OCI-LY7 (cell line): ENCODE data around the gene IGF1. TPM values are rescaled to one million over a fixed set of nuclear protein-coding genes. Genes with fewer than 3 reads are reported as not detected.

Source experiments
- BruUV-seq: library from RNA; stranded (reverse); fragments of 400-500 nt; replicated peaks from 2 replicates; lab custom pipeline; 2021; lab: Mats Ljungman, UMichigan
- CTCF ChIA-PET: fragments of 300-600 bp; sonication (Branson Sonifier 250); formaldehyde crosslinking; loops from one replicate; lab custom pipeline; 2022; ENCODE audit warnings: antibody characterized with exemption; ENCODE audit not compliant: unreplicated experiment; lab: Charles Lee
- POLR2A ChIA-PET: fragments of 300-600 bp; sonication (Branson Sonifier 250); formaldehyde crosslinking; loops from one replicate; lab custom pipeline; 2022; ENCODE audit warnings: antibody characterized with exemption; lab: Charles Lee
- DNase-seq: peaks from one replicate; pipeline ENCODE4 v3.0.0-alpha.2; 2015; ENCODE audit warnings: low spot score
- H2AFZ ChIP-seq: fragments of 200-600 bp; sonication (generic), shearing (Covaris generic); 2 replicates; pipeline ENCODE4 v1.6.1; 2014; ENCODE audit warnings: mild to moderate bottlenecking, antibody characterized with exemption, low read length, moderate library complexity
- H3K27ac ChIP-seq: fragments of 200-600 bp; sonication (generic); 2 replicates; pipeline ENCODE4 v1.5.1; 2014; ENCODE audit warnings: mixed run types, low read depth, mild to moderate bottlenecking, moderate library complexity, low read length, inconsistent platforms; ENCODE audit not compliant: poor library complexity, severe bottlenecking
- H3K36me3 ChIP-seq: fragments of 200-600 bp; sonication (generic); 2 replicates; pipeline ENCODE4 v1.6.1; 2014; ENCODE audit warnings: mild to moderate bottlenecking, antibody characterized with exemption, low read length, moderate library complexity, mixed read lengths; ENCODE audit not compliant: insufficient read depth
- H3K4me1 ChIP-seq: fragments of 200-600 bp; sonication (generic); 2 replicates; pipeline ENCODE4 v1.5.1; 2014; ENCODE audit warnings: mild to moderate bottlenecking, low read length; ENCODE audit not compliant: insufficient read depth, poor library complexity, severe bottlenecking
- H3K4me2 ChIP-seq: fragments of 200-600 bp; sonication (generic); 2 replicates; pipeline ENCODE4 v1.6.1; 2014; ENCODE audit warnings: mild to moderate bottlenecking, low read length
- H3K4me3 ChIP-seq: fragments of 200-600 bp; sonication (generic); 2 replicates; pipeline ENCODE4 v1.5.1; 2014; ENCODE audit warnings: mild to moderate bottlenecking, low read depth, low read length; ENCODE audit not compliant: poor library complexity, severe bottlenecking
- H3K79me2 ChIP-seq: fragments of 200-600 bp; sonication (generic); 2 replicates; pipeline ENCODE4 v1.6.1; 2016; ENCODE audit warnings: low read depth, mild to moderate bottlenecking, low read length, moderate library complexity, mixed read lengths; ENCODE audit not compliant: insufficient read depth
- H3K9me2 ChIP-seq: fragments of 200-600 bp; sonication (generic); 2 replicates; pipeline ENCODE4 v1.6.1; 2016; ENCODE audit warnings: mild to moderate bottlenecking, low read length, mixed read lengths; ENCODE audit not compliant: insufficient read depth
- H3K9me3 ChIP-seq: fragments of 200-600 bp; sonication (generic); 2 replicates; pipeline ENCODE4 v1.6.1; 2014; ENCODE audit warnings: mild to moderate bottlenecking, mixed run types, low read length, mixed read lengths
- H4K20me1 ChIP-seq: fragments of 200-600 bp; sonication (generic); 2 replicates; pipeline ENCODE4 v1.6.1; 2014; ENCODE audit warnings: mild to moderate bottlenecking, antibody characterized with exemption, low read length, moderate library complexity, mixed read lengths; ENCODE audit not compliant: insufficient read depth
- EZH2phosphoT487 ChIP-seq: fragments of 200-600 bp; sonication (generic); IDR thresholded peaks from 2 replicates; pipeline ENCODE4 v1.6.1; 2018; ENCODE audit warnings: low read depth, borderline replicate concordance, mild to moderate bottlenecking, mixed run types, antibody characterized with exemption, low read length, moderate library complexity, mixed read lengths
- intact Hi-C: fragments of 100-400 bp; cut with micrococcal nuclease; formaldehyde crosslinking; loops from one replicate; pipeline ENCODE4 v1.10.0; 2022; ENCODE audit not compliant: unreplicated experiment
- total RNA-seq, 2 experiments: library from RNA; depleted of rRNA in 1 of 2; stranded (reverse); fragments of >200 nt in 1 of 2; shearing (Covaris generic) in 1 of 2; gene quantifications; 2 replicates each; pipeline ENCODE4 v1.2.3, GENCODE V29; 2014 to 2022
- TF ChIP-seq, protein P1 (sequence below): fragments of 200-600 bp; sonication (generic); conservative IDR thresholded peaks from 2 replicates; pipeline ENCODE4 v1.5.1; 2014; ENCODE audit warnings: mild to moderate bottlenecking, antibody characterized with exemption, low read length, moderate library complexity, mixed read lengths

IGF1 gene
- total RNA-seq, 2 experiments from 2014 or later, result not detected

DNA sequence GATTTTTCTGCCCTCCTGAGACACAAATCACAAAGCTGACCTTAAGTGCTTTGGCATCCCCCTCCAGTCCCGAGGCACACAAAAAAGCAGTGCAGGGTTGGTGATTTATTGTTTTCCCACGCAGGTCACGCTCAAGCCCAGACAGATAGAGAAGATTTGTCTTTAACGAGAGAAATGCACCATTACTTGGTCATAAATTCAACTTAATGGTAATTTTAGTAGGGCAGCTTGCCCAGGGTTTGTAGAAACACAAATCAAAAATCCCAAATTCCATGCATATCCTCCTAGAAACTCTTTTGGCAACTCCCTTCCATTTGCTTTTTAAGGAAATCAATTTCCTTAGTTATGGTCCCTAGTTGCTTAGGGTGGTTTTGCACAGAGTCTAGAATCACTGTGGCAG is 132.6 kb downstream of the IGF1 start:
- Histone ChIP-seq H3K9me3 (no peaks in the 10 kb centered on the region), H4K20me1 (no peaks in the 10 kb centered on the region), H3K27ac (no peak overlapping the region), H3K4me1 (no peaks in the 10 kb centered on the region), H2AFZ (no peak overlapping the region), H3K36me3 (no peaks in the 10 kb centered on the region), H3K4me3 (no peak overlapping the region), H3K79me2 (no peaks in the 10 kb centered on the region), H3K4me2 (no peak overlapping the region), H3K9me2 (no peaks in the 10 kb centered on the region)
- ChIA-PET POLR2A (no interaction called here), CTCF (no interaction called here)
- TF ChIP-seq EZH2phosphoT487, result no peak
- TF ChIP-seq, protein P1, sequence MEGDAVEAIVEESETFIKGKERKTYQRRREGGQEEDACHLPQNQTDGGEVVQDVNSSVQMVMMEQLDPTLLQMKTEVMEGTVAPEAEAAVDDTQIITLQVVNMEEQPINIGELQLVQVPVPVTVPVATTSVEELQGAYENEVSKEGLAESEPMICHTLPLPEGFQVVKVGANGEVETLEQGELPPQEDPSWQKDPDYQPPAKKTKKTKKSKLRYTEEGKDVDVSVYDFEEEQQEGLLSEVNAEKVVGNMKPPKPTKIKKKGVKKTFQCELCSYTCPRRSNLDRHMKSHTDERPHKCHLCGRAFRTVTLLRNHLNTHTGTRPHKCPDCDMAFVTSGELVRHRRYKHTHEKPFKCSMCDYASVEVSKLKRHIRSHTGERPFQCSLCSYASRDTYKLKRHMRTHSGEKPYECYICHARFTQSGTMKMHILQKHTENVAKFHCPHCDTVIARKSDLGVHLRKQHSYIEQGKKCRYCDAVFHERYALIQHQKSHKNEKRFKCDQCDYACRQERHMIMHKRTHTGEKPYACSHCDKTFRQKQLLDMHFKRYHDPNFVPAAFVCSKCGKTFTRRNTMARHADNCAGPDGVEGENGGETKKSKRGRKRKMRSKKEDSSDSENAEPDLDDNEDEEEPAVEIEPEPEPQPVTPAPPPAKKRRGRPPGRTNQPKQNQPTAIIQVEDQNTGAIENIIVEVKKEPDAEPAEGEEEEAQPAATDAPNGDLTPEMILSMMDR, result no peak
- DNase-seq, result no peak
- BruUV-seq, result no TSS peak
- intact Hi-C loops, result no loop called here
